Astrocyte (in vitro differentiated cells and primary cell): Measurements from ENCODE around the gene PDE4A.
"Not testable (repeated sequence)": the region's sequence is repeated elsewhere in the genome, so short reads cannot be mapped to it uniquely, and the experiment has no call there.

Source experiments
- CTCF ChIP-seq: IDR thresholded peaks from 2 replicates; pipeline ENCODE4 v1.5.1; 2011; ENCODE audit warnings: low read depth, mild to moderate bottlenecking, inconsistent platforms, low read length, moderate library complexity; ENCODE audit not compliant: insufficient read depth
- EZH2 ChIP-seq: IDR thresholded peaks from 2 replicates; pipeline ENCODE4 v1.6.1; 2012; ENCODE audit warnings: mild to moderate bottlenecking, low read length, inconsistent platforms; ENCODE audit not compliant: insufficient read depth

DNA sequence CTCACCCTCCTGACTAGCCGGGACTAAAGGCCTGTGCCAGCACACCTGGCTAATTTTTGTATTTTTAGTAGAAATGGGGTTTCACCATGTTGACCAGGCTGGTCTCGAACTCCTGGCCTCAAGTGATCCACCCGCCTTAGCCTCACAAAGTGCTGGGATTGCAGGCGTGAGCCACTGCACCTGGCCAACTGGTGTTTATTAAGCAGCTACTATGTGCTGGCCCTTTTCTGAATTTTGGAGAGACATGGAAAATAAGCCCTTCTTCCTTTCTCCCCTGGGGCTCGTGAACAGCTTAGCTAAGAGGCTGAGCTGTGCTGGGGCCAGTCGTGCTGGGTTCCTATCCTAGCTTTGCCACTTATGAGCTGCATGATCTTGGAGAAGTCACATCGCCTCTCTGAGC is 38.4 kb downstream of the PDE4A start:
- not testable (repeated sequence) for TF ChIP-seq CTCF, EZH2
